K562 (cell line): ENCODE results near the gene ABCG5. TPM values are rescaled to one million over a fixed set of nuclear protein-coding genes. Genes with fewer than 3 reads are reported as not detected.
A peak's percentile ranks its signal among the peaks of the same experiment; 100 is the strongest.

Experiments used
- ATAC-seq: fragments of 200-7000 bp; cut with Tn5 transposase; 3 replicates; pipeline ENCODE4 v1.9.1; 2020; ENCODE audit warnings: moderate library complexity
- BruUV-seq: library from RNA; stranded (reverse); fragments of 400-500 nt; replicated peaks from 2 replicates; lab custom pipeline; 2021; lab: Mats Ljungman, UMichigan
- CTCF ChIA-PET: fragments of 300-600 bp; formaldehyde crosslinking; extraction: SDS; loops from one replicate; lab custom pipeline; 2021; ENCODE audit warnings: low intra/inter-chr PET ratio; lab: Yijun Ruan, JAX
- POLR2A ChIA-PET: fragments of 300-600, 350-650 bp; sonication (Branson Sonifier 250); formaldehyde crosslinking; extraction: SDS; loops from one replicate; lab custom pipeline; 2021; ENCODE audit warnings: antibody characterized with exemption, inconsistent platforms; lab: Yijun Ruan, JAX
- DNase-seq, 4 experiments: peaks; one replicate each; pipeline versions ENCODE4 v3.0.0 to v3.0.0-alpha.2; 2011 to 2018; ENCODE audit warnings: low spot score in 3 of 4, mixed read lengths in 3 of 4; ENCODE audit errors: extremely low read depth in 1 of 4
- FAIRE-seq: peaks from 2 replicates; lab custom pipeline; 2011; peaks lifted over from hg19 to GRCh38; lab: Jason Lieb, UNC
- H2AFZ ChIP-seq: 2 replicates; pipeline ENCODE4 v1.6.0; 2011; ENCODE audit warnings: low read depth, low read length, control low read depth, inconsistent platforms
- H3K27ac ChIP-seq: fragments of 200-600 bp; 3 replicates; pipeline ENCODE4 v1.8.0; 2011; ENCODE audit warnings: low read depth, mild to moderate bottlenecking, control low read depth, inconsistent platforms, low read length, moderate library complexity, mixed read lengths; ENCODE audit errors: extremely low read depth
- H3K27me3 ChIP-seq, 2 experiments: fragments of 300-600 bp in 1 of 2; 2 replicates in 1 of 2; 3 replicates in 1 of 2; pipeline versions ENCODE4 v1.6.0 to v1.8.0; 2011; ENCODE audit warnings: inconsistent platforms in 2 of 2, low read length in 2 of 2, mild to moderate bottlenecking in 1 of 2, mixed read lengths in 1 of 2, moderate library complexity in 1 of 2; ENCODE audit not compliant: control insufficient read depth in 2 of 2, insufficient read depth in 2 of 2
- H3K36me3 ChIP-seq: fragments of 300-600 bp; 3 replicates; pipeline ENCODE4 v1.8.0; 2011; ENCODE audit warnings: mild to moderate bottlenecking, low read length, inconsistent platforms; ENCODE audit not compliant: control insufficient read depth, insufficient read depth
- H3K4me1 ChIP-seq, 2 experiments: fragments of 200-600 bp in 1 of 2; replicated peaks in 1 of 2; 2 replicates in 1 of 2; 3 replicates in 1 of 2; pipeline versions ENCODE4 v1.5.1 to v1.8.0; 2011; ENCODE audit warnings: inconsistent platforms in 2 of 2, low read length in 2 of 2, mild to moderate bottlenecking in 1 of 2, mixed read lengths in 1 of 2, moderate library complexity in 1 of 2; ENCODE audit not compliant: control insufficient read depth in 2 of 2, insufficient read depth in 2 of 2
- H3K4me2 ChIP-seq: 2 replicates; pipeline ENCODE4 v1.6.1; 2011; ENCODE audit warnings: low read length, control low read depth, inconsistent platforms, mixed read lengths; ENCODE audit not compliant: insufficient read depth
- H3K4me3 ChIP-seq: fragments of 200-600 bp; sonication (generic), shearing (Covaris generic); 2 replicates; pipeline ENCODE4 v1.5.1; 2016; ENCODE audit warnings: control low read depth, inconsistent platforms
- H3K79me2 ChIP-seq: fragments of 200-600 bp; 3 replicates; pipeline ENCODE4 v1.8.0; 2011; ENCODE audit warnings: low read length, inconsistent platforms; ENCODE audit not compliant: control insufficient read depth, insufficient read depth
- H3K9ac ChIP-seq, 2 experiments: 2 replicates each; pipeline versions ENCODE4 v1.6.0 to v1.6.1; 2011; ENCODE audit warnings: low read depth in 2 of 2, low read length in 2 of 2, control low read depth in 1 of 2, inconsistent platforms in 1 of 2, mild to moderate bottlenecking in 1 of 2, mixed read lengths in 1 of 2; ENCODE audit not compliant: insufficient read depth in 1 of 2
- H3K9me1 ChIP-seq: one replicate; pipeline ENCODE4 v1.6.0; 2011; ENCODE audit warnings: inconsistent platforms, mild to moderate bottlenecking, low read length, moderate library complexity; ENCODE audit not compliant: control insufficient read depth, insufficient read depth
- H3K9me3 ChIP-seq: replicated peaks from 2 replicates; pipeline ENCODE4 v1.5.1; 2011; ENCODE audit warnings: low read depth, low read length, inconsistent platforms; ENCODE audit not compliant: control insufficient read depth, insufficient read depth
- H4K20me1 ChIP-seq: replicated peaks from 2 replicates; pipeline ENCODE4 v1.6.1; 2011; ENCODE audit warnings: low read length, inconsistent platforms, mixed read lengths; ENCODE audit not compliant: control insufficient read depth, insufficient read depth
- AFF4 ChIP-seq: sonication (generic); formaldehyde crosslinking; IDR thresholded peaks from 2 replicates; pipeline ENCODE4 v1.8.0; 2023; ENCODE audit warnings: mild to moderate bottlenecking, missing genetic modification reagents
- ARID2 ChIP-seq: fragments of 450-650 bp; IDR thresholded peaks from 2 replicates; pipeline ENCODE4 v1.6.1; 2017; ENCODE audit warnings: antibody characterized with exemption, mild to moderate bottlenecking
- ATF2 ChIP-seq: sonication (generic); formaldehyde crosslinking; IDR thresholded peaks from 2 replicates; pipeline ENCODE4 v1.8.1; 2022; ENCODE audit warnings: missing genetic modification reagents
- FOS ChIP-seq: IDR thresholded peaks from 3 replicates; pipeline ENCODE4 v1.6.1; 2011; ENCODE audit not compliant: insufficient read length; ENCODE audit errors: extremely low read depth
- GTF2E2 ChIP-seq: fragments of 200-800 bp; sonication (Bioruptor generic); IDR thresholded peaks from 2 replicates; pipeline ENCODE4 v1.6.1; 2016; ENCODE audit warnings: missing genetic modification characterization, missing compliant biosample characterization
- KLF1 ChIP-seq: fragments of 450-650 bp; IDR thresholded peaks from 2 replicates; pipeline ENCODE4 v1.6.1; 2016; ENCODE audit warnings: missing genetic modification characterization, missing compliant biosample characterization
- MTA2 ChIP-seq: fragments of 450-650 bp; IDR thresholded peaks from 2 replicates; pipeline ENCODE4 v1.6.1; 2016; ENCODE audit warnings: low read depth
- SAP30 ChIP-seq: fragments of 200-600 bp; sonication (generic); IDR thresholded peaks from 2 replicates; pipeline ENCODE4 v1.6.1; 2012; ENCODE audit warnings: borderline replicate concordance, low read depth, mild to moderate bottlenecking, moderate library complexity, low read length, control low read depth, inconsistent platforms; ENCODE audit not compliant: insufficient read depth, poor library complexity, severe bottlenecking
- SPI1 ChIP-seq: IDR thresholded peaks from 2 replicates; pipeline ENCODE4 v1.6.1; 2011; ENCODE audit warnings: low read depth, low read length, control low read depth, borderline replicate concordance
- ZNF316 ChIP-seq: fragments of 450-650 bp; IDR thresholded peaks from 2 replicates; pipeline ENCODE4 v1.6.1; 2016
- WGBS: fragments of 100-300 bp; shearing (Covaris generic); methylation state at CpG from one replicate; pipeline ENCODE4 v1.1.6; 2016; ENCODE audit warnings: low coverage, mixed read lengths; ENCODE audit not compliant: insufficient coverage; ENCODE audit errors: missing lambda C conversion rate; 5-methylcytosine and 5-hydroxymethylcytosine counted together
- in situ Hi-C: fragments of 300-500 bp; cut with MboI; formaldehyde crosslinking; loops from 4 replicates; pipeline ENCODE4 v1.15.0; 2018; ENCODE audit warnings: inconsistent platforms, mixed read lengths
- intact Hi-C: fragments of 100-400 bp; cut with micrococcal nuclease; formaldehyde crosslinking; loops from 2 replicates; pipeline ENCODE4 v1.14.2; 2022
- polyA plus RNA-seq, 8 experiments: library from polyadenylated mRNA; depleted of rRNA in 4 of 8; stranded (reverse) in 5 of 8; unstranded in 3 of 8; fragments of >200 nt; fragmentation: Nextera tagmentation in 2 of 8; fragmentation: Illumina TruSeq in 1 of 8; extraction: Ambion mirVana in 2 of 8; extraction: Trizol in 1 of 8; gene quantifications; 2 replicates each; pipeline versions ENCODE4 v1.2.1 to v1.2.3, GENCODE V29; 2011 to 2014; ENCODE audit warnings: inconsistent platforms in 1 of 8, missing spikeins in 1 of 8
- total RNA-seq, 7 experiments: library from RNA; depleted of rRNA in 6 of 7; stranded (reverse); fragments of >200 nt in 6 of 7; fragmentation: Illumina TruSeq in 2 of 7; extraction: Trizol in 2 of 7; gene quantifications; 2 replicates each; pipeline versions ENCODE4 v1.2.1 to v1.2.3, GENCODE V29; 2011 to 2021; ENCODE audit warnings: low replicate concordance in 1 of 7

ABCG5 gene
- total and polyA plus RNA-seq, 9 of the 15 experiments (the other 6 are each of a cell fraction or from before 2014, with no cell fraction given), result 0.01 TPM; not detected in 7

- TF ChIP-seq FOS (no peak), SAP30 (no peak), ZNF316 (no peak)
Measured at GRCh38 chr2:43851011-43851980, 12.7 kb upstream of the ABCG5 start (continued).

GRCh38 chr2:43848214-43848613 lies 9.6 kb upstream of the ABCG5 start:
- intact Hi-C loops, result no loop called here
- no peak overlapping the region for H3K27ac ChIP-seq
- no peaks in the 10 kb centered on the region for H3K9me1 ChIP-seq
- peaks cover 4% of the 10 kb centered on the region; the same call in 1 of the 2 replicates for H4K20me1 ChIP-seq
- POLR2A ChIA-PET, result no interaction called here
- 0% methylated on average over 1 of the region's 1 CpG for WGBS
- no peaks in the 10 kb centered on the region for H3K36me3 ChIP-seq
- no peak overlapping the region for H3K9ac ChIP-seq
- ATAC-seq, result no peak; the same call in 2 of the 3 replicates
- H3K4me3 ChIP-seq, result no peak overlapping the region
- BruUV-seq, result no TSS peak
- H3K4me2 ChIP-seq, result no peak overlapping the region
- H2AFZ ChIP-seq, result no peak overlapping the region
- in situ Hi-C loops, result no loop called here
- TF ChIP-seq GTF2E2 (tag), result no peak
- TF ChIP-seq MTA2, result no peak
- no peak for TF ChIP-seq AFF4
- TF ChIP-seq KLF1 (tag), result no peak
- no peak for TF ChIP-seq ATF2 (CRISPR knock-in tag)
- no peak for TF ChIP-seq ARID2
- peak; percentile 65; the same call in 1 of the 2 replicates for TF ChIP-seq SPI1
- H3K27me3 ChIP-seq, result peaks cover 27 to 52% of the 10 kb centered on the region in 2 experiments
- H3K9me3 ChIP-seq, result no peaks in the 10 kb centered on the region
- FAIRE-seq, result no peak
- H3K4me1 ChIP-seq, result no peaks in the 10 kb centered on the region; a peak in 1 of 5 replicates
- CTCF ChIA-PET, result no interaction called here
- peak in 3 of 4 experiments; percentile 10 to 16 (median 14) for DNase-seq
- no peaks in the 10 kb centered on the region for H3K79me2 ChIP-seq
